ENCODE measurements around the gene AMTN. TPM values are rescaled to one million over a fixed set of nuclear protein-coding genes. Genes with fewer than 3 reads are reported as not detected.

The AMTN gene
- polyA plus RNA-seq, result not detected in 3 replicates
- not detected for polyA plus RNA-seq (2011; ENCODE audit: low read depth)
- polyA plus RNA-seq (2011; cell fraction: cytosol; rRNA removed), result not detected in 2 replicates
- not detected in 2 replicates for polyA plus RNA-seq (2011; cell fraction: nucleus; rRNA removed)
- not detected in 2 replicates for polyA plus RNA-seq (2012; ENCODE audit: low replicate concordance)
- not detected in 3 replicates for polyA minus RNA-seq
- not detected for polyA minus RNA-seq (2011; cell fraction: cytosol; rRNA and poly(A)+ RNA removed)
- polyA minus RNA-seq (2011; cell fraction: nucleus; rRNA and poly(A)+ RNA removed), result not detected in 2 replicates

GRCh38 chr4:70518269-70518668 is at the start of gene AMTN:
TSS of gene AMTN (plus strand) at chr4:70518569. CDS start at chr4:70518778, 209 bp downstream.
- dilution Hi-C loops (cut with MboI; ENCODE audit: extremely low pct_ligation_motif_present, low sequenced_read_pairs), result no loop called here
- H3K4me2 ChIP-seq (ENCODE audit: control insufficient read depth, extremely low read depth, insufficient read depth, low read depth, low read length), result no peak within 1 kb of the TSS
- no peak for FAIRE-seq
- no peak for DNase-seq (ENCODE audit: low read depth, low spot score)
- H3K36me3 ChIP-seq (ENCODE audit: control insufficient read depth in 2 of 2, extremely low read depth in 1 of 2, insufficient read depth in 2 of 2, low read length in 2 of 2), result no peaks in the 10 kb centered on the region
- H3K9ac ChIP-seq (ENCODE audit: control insufficient read depth, extremely low read depth, insufficient read depth, low read length), result no peak within 1 kb of the TSS
- H3K4me1 ChIP-seq (ENCODE audit: control insufficient read depth, extremely low read depth, insufficient read depth, low read length), result peaks cover 12% of the 10 kb centered on the region
- no peaks in the 10 kb centered on the region for H4K20me1 ChIP-seq (ENCODE audit: control insufficient read depth, extremely low read depth, insufficient read depth, low read length)
- no peak within 1 kb of the TSS for H3K4me3 ChIP-seq (ENCODE audit: control insufficient read depth in 2 of 3, extremely low read depth in 1 of 3, insufficient read depth in 2 of 3, low read depth in 1 of 3, low read length in 3 of 3)
- no peaks in the 10 kb centered on the region for H3K9me3 ChIP-seq (ENCODE audit: control insufficient read depth, low read depth, low read length)
- no peak within 1 kb of the TSS for H2AFZ ChIP-seq (ENCODE audit: control insufficient read depth, low read length)
- no peak for TF ChIP-seq EZH2 (IDR thresholded peaks at IDR 0.05; ENCODE audit: low read length)
- TF ChIP-seq CTCF (optimal IDR thresholded peaks at IDR 0.05 in 1 of 3, IDR thresholded peaks at IDR 0.05 in 1 of 3, conservative IDR thresholded peaks at IDR 0.05 in 1 of 3; ENCODE audit: extremely low read depth in 1 of 3, insufficient read depth in 2 of 3, low read length in 3 of 3), result no peak
- H3K27me3 ChIP-seq (ENCODE audit: control insufficient read depth, extremely low read depth, insufficient read depth, low read length), result no peaks in the 10 kb centered on the region
- no peaks in the 10 kb centered on the region for H3K79me2 ChIP-seq (ENCODE audit: control insufficient read depth, insufficient read depth, low read length)
- no peaks in the 10 kb centered on the region for H3K9me1 ChIP-seq (ENCODE audit: control insufficient read depth, extremely low read depth, insufficient read depth, low read length)
- no peak within 1 kb of the TSS for H3K27ac ChIP-seq (ENCODE audit: control insufficient read depth, insufficient read depth, low read length)

GRCh38 chr4:70471897-70472296 is 46.5 kb upstream of the AMTN start, which contains the start of gene MUC7:
TSS of gene MUC7 (plus strand) at chr4:70472197. CDS start at chr4:70474022, 1,825 bp downstream.
- no peak for TF ChIP-seq CTCF (optimal IDR thresholded peaks at IDR 0.05 in 1 of 3, IDR thresholded peaks at IDR 0.05 in 1 of 3, conservative IDR thresholded peaks at IDR 0.05 in 1 of 3; ENCODE audit: extremely low read depth in 1 of 3, insufficient read depth in 2 of 3, low read length in 3 of 3)
- TF ChIP-seq EZH2 (IDR thresholded peaks at IDR 0.05; ENCODE audit: low read length), result no peak
- H3K4me3 ChIP-seq (ENCODE audit: control insufficient read depth in 2 of 3, extremely low read depth in 1 of 3, insufficient read depth in 2 of 3, low read depth in 1 of 3, low read length in 3 of 3), result no peak within 1 kb of the TSS
- H4K20me1 ChIP-seq (ENCODE audit: control insufficient read depth, extremely low read depth, insufficient read depth, low read length), result no peaks in the 10 kb centered on the region
- H3K79me2 ChIP-seq (ENCODE audit: control insufficient read depth, insufficient read depth, low read length), result no peaks in the 10 kb centered on the region
- no peak for DNase-seq (ENCODE audit: low read depth, low spot score)
- no peaks in the 10 kb centered on the region for H3K36me3 ChIP-seq (ENCODE audit: control insufficient read depth in 2 of 2, extremely low read depth in 1 of 2, insufficient read depth in 2 of 2, low read length in 2 of 2)
- no peak within 1 kb of the TSS for H3K4me2 ChIP-seq (ENCODE audit: control insufficient read depth, extremely low read depth, insufficient read depth, low read depth, low read length)
- H3K27me3 ChIP-seq (ENCODE audit: control insufficient read depth, extremely low read depth, insufficient read depth, low read length), result no peaks in the 10 kb centered on the region
- no peak within 1 kb of the TSS for H3K9ac ChIP-seq (ENCODE audit: control insufficient read depth, extremely low read depth, insufficient read depth, low read length)
- no peaks in the 10 kb centered on the region for H3K9me1 ChIP-seq (ENCODE audit: control insufficient read depth, extremely low read depth, insufficient read depth, low read length)
- H2AFZ ChIP-seq (ENCODE audit: control insufficient read depth, low read length), result no peak within 1 kb of the TSS
- H3K9me3 ChIP-seq (ENCODE audit: control insufficient read depth, low read depth, low read length), result no peaks in the 10 kb centered on the region
- no peak for FAIRE-seq
- dilution Hi-C loops (cut with MboI; ENCODE audit: extremely low pct_ligation_motif_present, low sequenced_read_pairs), result no loop called here
- no peak within 1 kb of the TSS for H3K27ac ChIP-seq (ENCODE audit: control insufficient read depth, insufficient read depth, low read length)
- no peaks in the 10 kb centered on the region for H3K4me1 ChIP-seq (ENCODE audit: control insufficient read depth, extremely low read depth, insufficient read depth, low read length)

All from keratinocyte (primary cell).